Activated T-cell treated with anti-CD3 and anti-CD28 coated beads, Interleukin-2, amount 50 U/mL, for 72 hours (primary cell): ENCODE data around the gene SATB1. TPM values are rescaled to one million over a fixed set of nuclear protein-coding genes. Genes with fewer than 3 reads are reported as not detected.
"Not testable (repeated sequence)": the region's sequence is repeated elsewhere in the genome, so short reads cannot be mapped to it uniquely, and the experiment has no call there.

Experiments
- ATAC-seq, 2 donors: fragments of 150-1000 bp; cut with Tn5 transposase; replicated peaks in 1 of 2; 2 replicates each; pipeline ENCODE4 v1.10.0; 2021; ENCODE audit warnings: moderate library complexity in 2 of 2, mild to moderate bottlenecking in 1 of 2
- DNase-seq, 2 donors: peaks; one replicate each; pipeline ENCODE4 v3.0.0; 2021 to 2022; ENCODE audit warnings: mixed read lengths in 1 of 2
- H3K27ac Mint-ChIP-seq: one replicate; pipeline ENCODE4 v1.8.0; 2022; ENCODE audit warnings: mild to moderate bottlenecking, moderate library complexity, mixed read lengths
- H3K27me3 Mint-ChIP-seq: one replicate; pipeline ENCODE4 v1.8.0; 2022; ENCODE audit warnings: low read depth, mixed read lengths
- H3K36me3 Mint-ChIP-seq, 2 donors: one replicate each; pipeline ENCODE4 v1.8.0; 2022; ENCODE audit warnings: mixed read lengths in 2 of 2, mild to moderate bottlenecking in 1 of 2; ENCODE audit not compliant: insufficient read depth in 2 of 2
- H3K4me1 Mint-ChIP-seq: one replicate; pipeline ENCODE4 v1.8.0; 2022; ENCODE audit warnings: low read depth, mixed read lengths
- H3K4me3 Mint-ChIP-seq, 2 donors: one replicate each; pipeline ENCODE4 v1.8.0; 2022; ENCODE audit warnings: mild to moderate bottlenecking in 2 of 2, mixed read lengths in 2 of 2, moderate library complexity in 2 of 2
- H3K9me3 Mint-ChIP-seq, 2 donors: one replicate each; pipeline ENCODE4 v1.8.0; 2022; ENCODE audit warnings: mixed read lengths in 2 of 2
- total RNA-seq, 2 donors: library from RNA; stranded (reverse); gene quantifications; one replicate each; pipeline ENCODE4 v1.2.3, GENCODE V29; 2022

The SATB1 gene
- total RNA-seq, 2 donors from 2014 or later: 716 to 962 TPM

- H3K4me3 Mint-ChIP-seq: peak overlapping the region in 1 of 2 donors; percentile 39
- ATAC-seq: no peak
- peak overlapping the region; percentile 84 for H3K27ac Mint-ChIP-seq
- H3K4me1 Mint-ChIP-seq: peaks cover 53% of the 10 kb centered on the region
- DNase-seq: no peak
- peaks cover 16 to 57% of the 10 kb centered on the region in 2 donors for H3K36me3 Mint-ChIP-seq
- H3K9me3 Mint-ChIP-seq: no peaks in the 10 kb centered on the region
- H3K27me3 Mint-ChIP-seq: no peaks in the 10 kb centered on the region
Measured at GRCh38 chr3:18351823-18352744, 73.1 kb downstream of the SATB1 start.

GRCh38 chr3:18351069-18351628 lies 74.0 kb downstream of the SATB1 start:
- H3K27me3 Mint-ChIP-seq: no peaks in the 10 kb centered on the region
- peak overlapping the region; percentile 91 for H3K27ac Mint-ChIP-seq
- H3K36me3 Mint-ChIP-seq: peaks cover 16 to 52% of the 10 kb centered on the region in 2 donors
- DNase-seq: no peak
- no peaks in the 10 kb centered on the region for H3K9me3 Mint-ChIP-seq
- H3K4me3 Mint-ChIP-seq: no peak overlapping the region
- peak; percentile 21 to 38 for ATAC-seq
- H3K4me1 Mint-ChIP-seq: peaks cover 52% of the 10 kb centered on the region

GRCh38 chr3:18349197-18349798 lies 75.8 kb downstream of the SATB1 start:
- peak overlapping the region; percentile 88 for H3K27ac Mint-ChIP-seq
- DNase-seq: no peak
- peak overlapping the region in 1 of 2 donors; percentile 2 for H3K4me3 Mint-ChIP-seq
- H3K4me1 Mint-ChIP-seq: peaks cover 42% of the 10 kb centered on the region
- H3K27me3 Mint-ChIP-seq: no peaks in the 10 kb centered on the region
- H3K9me3 Mint-ChIP-seq: no peaks in the 10 kb centered on the region
- ATAC-seq: no peak
- H3K36me3 Mint-ChIP-seq: peaks cover 14 to 39% of the 10 kb centered on the region in 2 donors

- H3K27me3 Mint-ChIP-seq: peaks cover 4% of the 10 kb centered on the region
- ATAC-seq (peak; percentile 7 to 10), DNase-seq (no peak)
- peak overlapping the region; percentile 93 for H3K27ac Mint-ChIP-seq
- H3K36me3 Mint-ChIP-seq: peaks cover 6 to 22% of the 10 kb centered on the region in 2 donors
- H3K4me1 Mint-ChIP-seq: peaks cover 24% of the 10 kb centered on the region
- H3K9me3 Mint-ChIP-seq: no peaks in the 10 kb centered on the region
- peak overlapping the region in 1 of 2 donors; percentile 29 for H3K4me3 Mint-ChIP-seq
Measured at GRCh38 chr3:18346097-18346496, 79.0 kb downstream of the SATB1 start.

GRCh38 chr3:18345015-18345367 lies 80.1 kb downstream of the SATB1 start:
- H3K4me3 Mint-ChIP-seq: no peak overlapping the region
- peaks cover 5 to 13% of the 10 kb centered on the region in 2 donors for H3K36me3 Mint-ChIP-seq
- H3K9me3 Mint-ChIP-seq: no peaks in the 10 kb centered on the region
- peaks cover 4% of the 10 kb centered on the region for H3K27me3 Mint-ChIP-seq
- peak overlapping the region; percentile 87 for H3K27ac Mint-ChIP-seq
- DNase-seq (no peak), ATAC-seq (peak; percentile 8 to 16)
- peaks cover 18% of the 10 kb centered on the region for H3K4me1 Mint-ChIP-seq

GRCh38 chr3:18344306-18345014 lies 80.7 kb downstream of the SATB1 start:
- peak; percentile 3 to 6 for ATAC-seq

GRCh38 chr3:18343809-18344208 lies 81.3 kb downstream of the SATB1 start:
- no peak for DNase-seq
- no peak for ATAC-seq
- peak overlapping the region in 1 of 2 donors; percentile 36 for H3K4me3 Mint-ChIP-seq
- H3K4me1 Mint-ChIP-seq: peaks cover 18% of the 10 kb centered on the region
- no peaks in the 10 kb centered on the region for H3K9me3 Mint-ChIP-seq
- peak overlapping the region; percentile 87 for H3K27ac Mint-ChIP-seq
- peaks cover 4% of the 10 kb centered on the region for H3K27me3 Mint-ChIP-seq
- peaks cover 0 to 2% of the 10 kb centered on the region in 2 donors for H3K36me3 Mint-ChIP-seq

More at GRCh38 chr3:18344306-18345014, 80.7 kb downstream of the SATB1 start:
- Mint-ChIP-seq H3K9me3 (no peaks in the 10 kb centered on the region), H3K27ac (peak overlapping the region; percentile 87), H3K4me3 (peak overlapping the region in 1 of 2 donors; percentile 36), H3K36me3 (peaks cover 2 to 8% of the 10 kb centered on the region in 2 donors), H3K4me1 (peaks cover 18% of the 10 kb centered on the region), H3K27me3 (peaks cover 4% of the 10 kb centered on the region)
- DNase-seq: no peak

- Mint-ChIP-seq H3K4me1 (peaks cover 26% of the 10 kb centered on the region), H3K9me3 (no peaks in the 10 kb centered on the region), H3K27ac (peak overlapping the region; percentile 16), H3K27me3 (peaks cover 4% of the 10 kb centered on the region), H3K36me3 (peaks cover 0 to 2% of the 10 kb centered on the region in 2 donors), H3K4me3 (no peak overlapping the region)
- no peak for ATAC-seq
- DNase-seq: no peak
Measured at GRCh38 chr3:18338827-18339514, 86.2 kb downstream of the SATB1 start.

GRCh38 chr3:18337231-18337630 lies 87.9 kb downstream of the SATB1 start:
- H3K27me3 Mint-ChIP-seq: no peaks in the 10 kb centered on the region
- no peak overlapping the region for H3K4me3 Mint-ChIP-seq
- peaks cover 0 to 2% of the 10 kb centered on the region in 2 donors for H3K36me3 Mint-ChIP-seq
- peaks cover 1 to 2% of the 10 kb centered on the region in 2 donors for H3K9me3 Mint-ChIP-seq
- peaks cover 21% of the 10 kb centered on the region for H3K4me1 Mint-ChIP-seq
- no peak for DNase-seq
- no peak overlapping the region for H3K27ac Mint-ChIP-seq
- ATAC-seq: no peak

GRCh38 chr3:18334837-18335601 lies 90.1 kb downstream of the SATB1 start:
- Mint-ChIP-seq H3K4me1 (peaks cover 21% of the 10 kb centered on the region), H3K27ac (no peak overlapping the region), H3K4me3 (no peak overlapping the region), H3K36me3 (peaks cover 0 to 10% of the 10 kb centered on the region in 2 donors), H3K9me3 (peaks cover 1 to 7% of the 10 kb centered on the region in 2 donors), H3K27me3 (no peaks in the 10 kb centered on the region)
- DNase-seq (no peak), ATAC-seq (peak; percentile 15 to 38)

- not testable (repeated sequence) for H3K27ac Mint-ChIP-seq, ATAC-seq
Measured at GRCh38 chr3:18330772-18331441, 94.2 kb downstream of the SATB1 start.

More at GRCh38 chr3:18330772-18331441, 94.2 kb downstream of the SATB1 start:
- H3K4me3 Mint-ChIP-seq, DNase-seq, H3K27me3 Mint-ChIP-seq: not testable (repeated sequence)
- H3K36me3 Mint-ChIP-seq: peaks cover 0 to 18% of the 10 kb centered on the region in 2 donors
- peaks cover 3 to 11% of the 10 kb centered on the region in 2 donors for H3K9me3 Mint-ChIP-seq
- peaks cover 13% of the 10 kb centered on the region for H3K4me1 Mint-ChIP-seq
